WTC11 (cell line): Measurements from ENCODE around the gene GCSAML. TPM values are rescaled to one million over a fixed set of nuclear protein-coding genes. Genes with fewer than 3 reads are reported as not detected.

Source experiments
- ATAC-seq: fragments of 200-7000 bp; cut with Tn5 transposase; 2 replicates; pipeline ENCODE4 v1.10.0; 2021; ENCODE audit warnings: mild to moderate bottlenecking, moderate library complexity
- CTCF ChIA-PET: fragments of 300-600 bp; sonication (Branson Sonifier 250); formaldehyde crosslinking; loops from one replicate; lab custom pipeline; 2021; ENCODE audit warnings: antibody characterized with exemption; lab: Charles Lee
- POLR2A ChIA-PET: fragments of 350-600 bp; sonication (Branson Sonifier 250); formaldehyde crosslinking; loops from one replicate; lab custom pipeline; 2021; ENCODE audit warnings: antibody characterized with exemption; lab: Charles Lee
- DNase-seq: peaks from one replicate; pipeline ENCODE4 v3.0.0; 2021; ENCODE audit warnings: low spot score
- H3K27ac Mint-ChIP-seq: 2 replicates; pipeline ENCODE4 v1.8.0; 2021; ENCODE audit warnings: mixed read lengths
- H3K27me3 Mint-ChIP-seq: 2 replicates; pipeline ENCODE4 v1.8.0; 2021; ENCODE audit warnings: low read depth, mild to moderate bottlenecking, moderate library complexity, mixed read lengths
- H3K36me3 Mint-ChIP-seq: 2 replicates; pipeline ENCODE4 v1.8.0; 2021; ENCODE audit warnings: mixed read lengths
- H3K4me1 Mint-ChIP-seq: 2 replicates; pipeline ENCODE4 v1.8.0; 2022; ENCODE audit warnings: mixed read lengths
- H3K4me3 Mint-ChIP-seq: 2 replicates; pipeline ENCODE4 v1.8.0; 2021; ENCODE audit warnings: mild to moderate bottlenecking, moderate library complexity, mixed read lengths
- H3K9me3 Mint-ChIP-seq: 2 replicates; pipeline ENCODE4 v1.8.0; 2021; ENCODE audit warnings: mixed read lengths
- AFF4 ChIP-seq: sonication (generic); formaldehyde crosslinking; IDR thresholded peaks from 2 replicates; pipeline ENCODE4 v1.8.1; 2023; ENCODE audit warnings: mild to moderate bottlenecking, missing genetic modification reagents, borderline replicate concordance
- ATF2 ChIP-seq: sonication (generic); formaldehyde crosslinking; IDR thresholded peaks from 2 replicates; pipeline ENCODE4 v1.8.1; 2022; ENCODE audit warnings: low read depth, missing genetic modification reagents, borderline replicate concordance
- ATF6 ChIP-seq: sonication (generic); formaldehyde crosslinking; IDR thresholded peaks from 2 replicates; pipeline ENCODE4 v1.8.1; 2023; ENCODE audit warnings: mild to moderate bottlenecking, missing genetic modification reagents
- E2F1 ChIP-seq: sonication (generic); formaldehyde crosslinking; IDR thresholded peaks from 2 replicates; pipeline ENCODE4 v1.8.0; 2022; ENCODE audit warnings: mild to moderate bottlenecking, missing genetic modification reagents
- E2F5 ChIP-seq: sonication (generic); formaldehyde crosslinking; IDR thresholded peaks from 2 replicates; pipeline ENCODE4 v1.8.1; 2022; ENCODE audit warnings: mild to moderate bottlenecking, moderate library complexity, missing genetic modification reagents
- ELF4 ChIP-seq: sonication (generic); formaldehyde crosslinking; IDR thresholded peaks from 2 replicates; pipeline ENCODE4 v1.8.1; 2022; ENCODE audit warnings: low read depth, mild to moderate bottlenecking, moderate library complexity, missing genetic modification reagents
- ETV6 ChIP-seq: sonication (generic); formaldehyde crosslinking; IDR thresholded peaks from 2 replicates; pipeline ENCODE4 v1.8.1; 2022; ENCODE audit warnings: mild to moderate bottlenecking, missing genetic modification reagents
- FOXP1 ChIP-seq: sonication (generic); formaldehyde crosslinking; IDR thresholded peaks from 2 replicates; pipeline ENCODE4 v1.8.0; 2022; ENCODE audit warnings: missing genetic modification reagents, mild to moderate bottlenecking, moderate library complexity, borderline replicate concordance
- FOXP4 ChIP-seq: sonication (generic); formaldehyde crosslinking; IDR thresholded peaks from 2 replicates; pipeline ENCODE4 v1.8.0; 2022; ENCODE audit warnings: mild to moderate bottlenecking, missing genetic modification reagents
- IRF1 ChIP-seq: sonication (generic); formaldehyde crosslinking; IDR thresholded peaks from 2 replicates; pipeline ENCODE4 v1.8.0; 2023; ENCODE audit warnings: missing genetic modification reagents
- JAZF1 ChIP-seq: fragments of 250-450 bp; sonication (Bioruptor Pico); IDR thresholded peaks from 2 replicates; pipeline ENCODE4 v1.9.0; 2021; ENCODE audit warnings: moderate library complexity, mild to moderate bottlenecking, inconsistent platforms
- NFYB ChIP-seq: sonication (generic); formaldehyde crosslinking; conservative IDR thresholded peaks from 2 replicates; pipeline ENCODE4 v1.8.0; 2022; ENCODE audit warnings: low read depth, missing genetic modification reagents
- NR3C1 ChIP-seq: sonication (generic); formaldehyde crosslinking; conservative IDR thresholded peaks from 2 replicates; pipeline ENCODE4 v1.8.1; 2023; ENCODE audit warnings: low read depth, mild to moderate bottlenecking, missing genetic modification reagents
- SP1 ChIP-seq: sonication (generic); formaldehyde crosslinking; conservative IDR thresholded peaks from 2 replicates; pipeline ENCODE4 v1.8.1; 2022; ENCODE audit warnings: missing genetic modification reagents
- TEAD1 ChIP-seq: sonication (generic); formaldehyde crosslinking; IDR thresholded peaks from 2 replicates; pipeline ENCODE4 v1.8.0; 2022; ENCODE audit warnings: mild to moderate bottlenecking, missing genetic modification reagents
- ZNF532 ChIP-seq: fragments of 250-450 bp; sonication (Bioruptor Pico); IDR thresholded peaks from 2 replicates; pipeline ENCODE4 v1.9.0; 2021; ENCODE audit warnings: mild to moderate bottlenecking, borderline replicate concordance
- ZNF671 ChIP-seq: fragments of 250-450 bp; sonication (Bioruptor Pico); IDR thresholded peaks from 2 replicates; pipeline ENCODE4 v1.8.0; 2021; ENCODE audit warnings: mild to moderate bottlenecking
- total RNA-seq: library from RNA; stranded (reverse); gene quantifications from 3 replicates; pipeline ENCODE4 v1.2.3, GENCODE V29; 2021

The GCSAML gene
- total RNA-seq, 1 experiment from 2014 or later = not detected

- no peaks in the 10 kb centered on the region for H3K36me3 Mint-ChIP-seq
- no peak overlapping the region for H3K27ac Mint-ChIP-seq
- CTCF ChIA-PET = interaction anchor here (0.6 kb wide), 1 partner anchor 9 kb away, joined by 5 read pairs; no protein-coding TSS in a partner anchor
- no peak for DNase-seq
- ATAC-seq = no peak
- TF ChIP-seq IRF1 (CRISPR knock-in tag) = no peak
- no peak for TF ChIP-seq ETV6 (CRISPR knock-in tag)
- no peak for TF ChIP-seq AFF4
- no peak for TF ChIP-seq ELF4 (CRISPR knock-in tag)
- TF ChIP-seq NFYB (CRISPR knock-in tag) = no peak
- TF ChIP-seq E2F1 = no peak
- no peak for TF ChIP-seq FOXP4 (CRISPR knock-in tag)
- TF ChIP-seq SP1 (CRISPR knock-in tag) = no peak
- no peak for TF ChIP-seq ATF2
- H3K9me3 Mint-ChIP-seq = no peaks in the 10 kb centered on the region
- peaks cover 3% of the 10 kb centered on the region for H3K4me1 Mint-ChIP-seq
- POLR2A ChIA-PET = no interaction called here
- H3K4me3 Mint-ChIP-seq = no peak overlapping the region
- no peaks in the 10 kb centered on the region for H3K27me3 Mint-ChIP-seq
Measured at GRCh38 chr1:247539215-247539614, 9.7 kb upstream of the GCSAML start.

GRCh38 chr1:247540581-247540980 is 8.4 kb upstream of the GCSAML start:
- POLR2A ChIA-PET = no interaction called here
- Mint-ChIP-seq H3K9me3 (no peaks in the 10 kb centered on the region), H3K4me1 (peaks cover 3% of the 10 kb centered on the region), H3K36me3 (no peaks in the 10 kb centered on the region), H3K4me3 (no peak overlapping the region), H3K27ac (no peak overlapping the region), H3K27me3 (no peaks in the 10 kb centered on the region)
- ATAC-seq = no peak
- DNase-seq = no peak
- CTCF ChIA-PET = interaction anchor here (1.2 to 3.8 kb wide), 2 partner anchors 9 to 12 kb away, joined by 3 to 18 read pairs; no protein-coding TSS in a partner anchor
- TF ChIP-seq ZNF671 (CRISPR knock-in tag) (no peak), E2F5 (no peak), JAZF1 (CRISPR knock-in tag) (no peak), NFYB (CRISPR knock-in tag) (no peak), ATF6 (CRISPR knock-in tag) (no peak), ZNF532 (CRISPR knock-in tag) (no peak), FOXP1 (CRISPR knock-in tag) (no peak), NR3C1 (CRISPR knock-in tag) (no peak), TEAD1 (CRISPR knock-in tag) (no peak)
